HG03558 (cell line): ENCODE measurements around the gene CXCR6.

Source experiments
- ATAC-seq: cut with Tn5 transposase; IDR thresholded peaks from one replicate; pipeline ENCODE4 v1.9.1; 2021; ENCODE audit warnings: moderate number of reproducible peaks; ENCODE audit not compliant: unreplicated experiment; ENCODE audit errors: extremely low read depth

CXCR6 gene

GRCh38 chr3:45966371-45966791 is 23.1 kb downstream of the CXCR6 start:
- ATAC-seq = no peak

- ATAC-seq = no peak
Observed at GRCh38 chr3:45966950-45967640, 23.8 kb downstream of the CXCR6 start.

GRCh38 chr3:45967724-45968123 is 24.5 kb downstream of the CXCR6 start:
- ATAC-seq = no peak

GRCh38 chr3:45968149-45968548 is 24.9 kb downstream of the CXCR6 start:
- no peak for ATAC-seq

- ATAC-seq = no peak
Observed at GRCh38 chr3:45968706-45969105, 25.4 kb downstream of the CXCR6 start.

- ATAC-seq = no peak
Observed at GRCh38 chr3:45969116-45969515, 25.9 kb downstream of the CXCR6 start.

- no peak for ATAC-seq
Observed at GRCh38 chr3:45969953-45970352, 26.7 kb downstream of the CXCR6 start.

- ATAC-seq = no peak
Observed at GRCh38 chr3:45972534-45973402, 29.5 kb downstream of the CXCR6 start.

GRCh38 chr3:45974686-45975085 is 31.4 kb downstream of the CXCR6 start:
- ATAC-seq = no peak

GRCh38 chr3:45975686-45976085 is 32.4 kb downstream of the CXCR6 start:
- no peak for ATAC-seq

- ATAC-seq = no peak
Observed at GRCh38 chr3:45976191-45977091, 33.2 kb downstream of the CXCR6 start.

- ATAC-seq = no peak
Observed at GRCh38 chr3:45978006-45978761, 34.9 kb downstream of the CXCR6 start.

- ATAC-seq = no peak
Observed at GRCh38 chr3:45979378-45979777, 36.1 kb downstream of the CXCR6 start.

- ATAC-seq = no peak
Observed at GRCh38 chr3:45980229-45980813, 37.1 kb downstream of the CXCR6 start.

- ATAC-seq = no peak
Observed at GRCh38 chr3:45980819-45981218, 37.6 kb downstream of the CXCR6 start.

- ATAC-seq = no peak
Observed at GRCh38 chr3:45981346-45982074, 38.2 kb downstream of the CXCR6 start.

GRCh38 chr3:45983770-45984169 is 40.5 kb downstream of the CXCR6 start:
- ATAC-seq = no peak

GRCh38 chr3:45984331-45985312 is 41.4 kb downstream of the CXCR6 start:
- no peak for ATAC-seq
